ENCODE data around the gene CBLB.
"Not testable (repeated sequence)": the region's sequence is repeated elsewhere in the genome, so short reads cannot be mapped to it uniquely, and the experiment has no call there.

The CBLB gene

DNA sequence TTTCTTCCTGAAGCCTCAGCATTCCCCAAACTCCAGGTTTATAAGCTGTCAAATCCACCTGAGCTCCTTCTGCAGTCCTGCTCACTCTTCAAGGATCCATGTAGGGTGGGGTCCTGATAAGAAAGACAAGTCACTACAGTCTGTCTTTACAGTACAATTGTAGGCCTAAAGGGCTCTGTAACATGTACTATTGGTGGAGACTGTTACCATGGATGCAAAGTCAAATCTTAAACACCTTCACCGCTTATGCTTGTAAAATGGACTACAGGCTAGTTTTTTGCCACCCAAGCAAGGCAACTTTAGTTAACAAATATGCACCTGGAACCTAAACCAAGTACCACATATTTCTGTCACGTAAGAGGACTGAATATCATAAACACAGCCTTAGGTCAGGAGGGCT, 44.7 kb downstream of the CBLB start:
- no peak for DNase-seq (ENCODE audit: low read depth)
- TF ChIP-seq, protein P1, sequence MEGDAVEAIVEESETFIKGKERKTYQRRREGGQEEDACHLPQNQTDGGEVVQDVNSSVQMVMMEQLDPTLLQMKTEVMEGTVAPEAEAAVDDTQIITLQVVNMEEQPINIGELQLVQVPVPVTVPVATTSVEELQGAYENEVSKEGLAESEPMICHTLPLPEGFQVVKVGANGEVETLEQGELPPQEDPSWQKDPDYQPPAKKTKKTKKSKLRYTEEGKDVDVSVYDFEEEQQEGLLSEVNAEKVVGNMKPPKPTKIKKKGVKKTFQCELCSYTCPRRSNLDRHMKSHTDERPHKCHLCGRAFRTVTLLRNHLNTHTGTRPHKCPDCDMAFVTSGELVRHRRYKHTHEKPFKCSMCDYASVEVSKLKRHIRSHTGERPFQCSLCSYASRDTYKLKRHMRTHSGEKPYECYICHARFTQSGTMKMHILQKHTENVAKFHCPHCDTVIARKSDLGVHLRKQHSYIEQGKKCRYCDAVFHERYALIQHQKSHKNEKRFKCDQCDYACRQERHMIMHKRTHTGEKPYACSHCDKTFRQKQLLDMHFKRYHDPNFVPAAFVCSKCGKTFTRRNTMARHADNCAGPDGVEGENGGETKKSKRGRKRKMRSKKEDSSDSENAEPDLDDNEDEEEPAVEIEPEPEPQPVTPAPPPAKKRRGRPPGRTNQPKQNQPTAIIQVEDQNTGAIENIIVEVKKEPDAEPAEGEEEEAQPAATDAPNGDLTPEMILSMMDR (conservative IDR thresholded peaks at IDR 0.05; ENCODE audit: low read length) = no peak
- H3K4me3 ChIP-seq (ENCODE audit: low read length) = no peak overlapping the region

DNA sequence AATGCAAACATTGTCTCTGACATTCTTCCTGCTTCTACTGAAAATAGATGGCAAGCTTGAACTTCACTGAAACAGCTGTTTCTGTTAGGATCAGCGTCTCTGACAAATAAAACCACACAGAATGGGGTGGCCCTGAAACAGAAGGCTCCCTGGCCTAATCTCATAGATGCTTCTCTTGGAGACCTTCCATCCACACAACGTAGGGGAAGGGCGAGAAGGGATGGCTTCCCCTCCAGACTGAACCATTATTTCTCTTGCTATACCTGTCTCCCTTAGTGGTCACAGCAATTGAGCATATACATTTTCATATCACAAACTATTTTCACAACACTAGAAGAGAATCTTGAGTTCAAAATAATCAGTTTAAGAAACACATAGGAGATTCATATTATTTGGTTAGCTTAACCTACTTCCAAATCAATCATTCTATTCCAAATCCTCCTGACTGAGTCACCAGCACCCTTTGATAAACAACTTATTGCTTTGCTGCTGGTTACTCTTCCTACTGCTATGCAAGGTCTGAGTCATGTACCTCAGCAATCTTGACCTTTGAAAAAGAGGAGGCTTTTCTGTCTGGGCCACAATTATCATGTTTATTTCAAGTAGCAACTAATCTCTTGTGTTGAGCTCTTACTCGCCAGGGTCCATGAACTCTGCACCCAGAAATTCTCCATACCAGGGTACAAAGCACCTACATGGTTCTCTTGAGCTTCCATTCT, 45.5 kb downstream of the CBLB start:
- TF ChIP-seq, protein P1 (conservative IDR thresholded peaks at IDR 0.05; ENCODE audit: low read length) = no peak
- DNase-seq (ENCODE audit: low read depth) = peak; percentile 87
- no peak overlapping the region for H3K4me3 ChIP-seq (ENCODE audit: low read length)

DNA sequence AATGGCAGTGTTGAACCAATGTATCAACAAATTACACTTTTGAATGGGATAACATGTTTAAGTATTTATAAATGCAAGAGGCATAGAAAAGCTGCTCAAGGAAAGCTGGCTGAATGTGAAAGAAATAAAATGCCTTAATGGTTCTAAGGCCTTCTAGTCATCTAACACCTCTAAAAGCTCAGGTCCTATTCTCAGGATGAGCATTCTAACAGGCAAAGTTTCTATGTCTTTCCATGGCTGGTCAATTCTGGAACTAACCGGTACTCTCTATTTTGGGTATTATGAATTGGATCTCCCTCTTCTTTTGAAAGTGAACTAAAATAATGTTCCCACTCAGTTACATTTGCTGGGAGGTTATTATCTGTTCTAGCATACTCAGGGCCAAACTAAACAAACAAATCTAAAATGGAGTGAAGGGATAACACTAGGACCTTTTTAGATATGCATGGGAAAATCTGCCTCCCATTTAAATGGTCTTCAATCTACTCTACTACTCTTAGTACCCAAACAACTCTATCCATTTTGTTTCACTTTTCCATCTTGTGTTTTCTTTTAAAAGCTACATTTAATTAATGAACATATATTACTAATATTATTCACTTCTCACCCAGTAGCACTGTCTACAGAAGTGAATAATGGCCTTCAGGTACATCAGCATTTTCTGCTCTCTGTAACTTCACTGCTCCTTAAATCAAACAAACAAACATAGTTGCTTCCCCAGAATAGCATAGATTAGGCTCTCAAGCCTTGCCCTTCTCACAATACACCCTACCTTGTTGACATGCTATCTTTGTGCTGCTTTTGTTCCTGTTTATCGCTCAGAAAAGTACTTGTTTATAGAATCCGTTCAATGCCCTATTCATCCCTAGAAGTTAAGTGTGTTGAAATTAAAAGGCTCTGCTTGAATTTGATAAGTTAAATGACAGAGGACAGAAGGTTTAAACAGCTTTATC, 46.4 kb downstream of the CBLB start:
- no peak for DNase-seq (ENCODE audit: low read depth)
- TF ChIP-seq, protein P1 (conservative IDR thresholded peaks at IDR 0.05; ENCODE audit: low read length) = no peak

DNA sequence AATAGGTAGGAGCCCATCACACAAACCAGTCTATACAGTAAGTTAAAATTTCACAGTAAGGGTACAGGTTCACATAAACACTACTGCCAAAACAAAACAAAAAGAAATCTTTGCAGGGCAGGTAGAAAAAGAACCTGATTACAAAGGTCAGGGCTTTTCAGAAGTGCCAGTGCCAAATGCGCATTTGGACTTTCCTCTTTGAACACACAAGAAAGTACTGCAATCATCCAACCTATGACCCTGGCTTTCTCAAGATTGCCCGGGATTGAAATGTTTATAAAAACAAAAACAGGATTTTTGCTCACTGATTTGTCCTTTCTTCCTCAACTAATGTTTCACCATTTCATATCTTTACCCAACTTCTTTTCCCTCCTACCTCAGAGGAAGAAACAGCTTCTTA, 47.4 kb downstream of the CBLB start:
- TF ChIP-seq, protein P1 (conservative IDR thresholded peaks at IDR 0.05; ENCODE audit: low read length) = no peak
- DNase-seq (ENCODE audit: low read depth) = no peak

More for the DNA sequence above, 46.4 kb downstream of the CBLB start:
- H3K4me3 ChIP-seq (ENCODE audit: low read length) = no peak overlapping the region

DNA sequence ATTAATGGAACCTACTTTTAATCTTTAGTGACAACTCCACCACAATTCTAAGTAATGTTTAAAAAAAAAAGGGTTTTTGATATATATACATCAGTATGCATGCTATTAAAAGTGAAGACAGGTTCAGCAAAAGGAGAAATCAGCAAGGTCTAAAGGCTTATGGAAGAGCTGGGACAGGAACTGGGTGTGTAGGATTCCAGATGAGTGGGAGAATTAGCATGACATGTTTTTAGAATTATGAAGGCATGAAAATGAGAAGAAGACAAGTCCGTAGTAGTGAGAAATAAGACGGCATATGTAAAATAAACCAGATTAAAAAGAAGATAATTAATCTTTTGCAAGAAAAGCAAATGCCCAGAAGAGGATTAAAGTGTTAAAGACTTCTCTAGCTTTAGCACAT, 52.0 kb downstream of the CBLB start:
- TF ChIP-seq, protein P1 (conservative IDR thresholded peaks at IDR 0.05; ENCODE audit: low read length) = no peak
- H3K4me3 ChIP-seq (ENCODE audit: low read length) = no peak overlapping the region

More for the DNA sequence above, 47.4 kb downstream of the CBLB start:
- H3K4me3 ChIP-seq (ENCODE audit: low read length) = no peak overlapping the region

DNA sequence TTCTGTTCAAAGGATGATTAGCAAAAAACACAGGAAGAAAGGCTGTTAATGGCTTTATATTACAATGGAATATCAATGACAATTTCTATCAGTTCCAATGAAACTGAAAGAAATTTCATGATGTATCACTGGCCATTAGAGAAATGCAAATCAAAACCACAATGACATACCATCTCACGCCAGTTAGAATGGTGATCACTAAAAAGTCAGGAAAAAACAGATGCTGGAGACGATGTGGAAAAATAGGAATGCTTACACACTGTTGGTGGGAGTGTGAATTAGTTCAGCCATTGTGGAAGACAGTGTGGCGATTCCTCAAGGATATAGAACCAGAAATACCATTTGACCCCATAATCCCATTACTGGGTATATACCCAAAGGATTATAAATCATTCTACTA, 53.5 kb downstream of the CBLB start:
- not testable (repeated sequence) for H3K4me3 ChIP-seq (ENCODE audit: low read length); DNase-seq (ENCODE audit: low read depth)

More for the DNA sequence above, 52.0 kb downstream of the CBLB start:
- DNase-seq (ENCODE audit: low read depth) = no peak

DNA sequence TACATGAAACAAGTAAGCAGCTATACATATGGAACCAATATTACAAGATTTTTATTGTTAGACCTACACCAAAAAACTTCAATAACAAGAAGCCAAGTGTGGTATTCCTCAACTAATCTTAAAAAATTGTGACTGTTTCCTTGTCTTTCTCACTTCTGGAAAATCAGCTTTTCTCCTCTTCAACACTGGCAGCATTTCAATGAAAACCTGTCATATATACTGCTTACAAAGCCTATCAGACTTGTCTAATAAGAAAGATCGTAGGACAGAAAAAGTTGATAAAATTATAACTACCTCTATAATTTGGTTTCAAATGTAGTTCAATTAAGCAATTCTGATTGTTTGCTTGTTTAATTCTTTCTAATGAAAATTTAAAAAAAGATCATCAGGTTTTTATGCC, 55.1 kb downstream of the CBLB start:
- H3K4me3 ChIP-seq (ENCODE audit: low read length) = no peak overlapping the region
- TF ChIP-seq, protein P1 (conservative IDR thresholded peaks at IDR 0.05; ENCODE audit: low read length) = no peak
- DNase-seq (ENCODE audit: low read depth) = no peak
